BJ (cell line): ENCODE data around the gene RNF225. TPM values are rescaled to one million over a fixed set of nuclear protein-coding genes. Genes with fewer than 3 reads are reported as not detected.

Experiments
- CTCF ChIA-PET: fragments of 350-600 bp; formaldehyde crosslinking; extraction: SDS; loops from one replicate; lab custom pipeline; 2021; ENCODE audit warnings: antibody characterized with exemption, inconsistent platforms; lab: Yijun Ruan, JAX
- POLR2A ChIA-PET: fragments of 300-600 bp; sonication (Branson Sonifier 250); formaldehyde crosslinking; extraction: SDS; loops from one replicate; lab custom pipeline; 2021; ENCODE audit warnings: antibody characterized with exemption; lab: Charles Lee
- DNase-seq: peaks from one replicate; pipeline ENCODE4 v3.0.0-alpha.2; 2011; ENCODE audit warnings: low read depth
- H3K27me3 ChIP-seq: 2 replicates; pipeline ENCODE4 v1.6.0; 2011; ENCODE audit warnings: low read length; ENCODE audit not compliant: control insufficient read depth, insufficient read depth
- H3K36me3 ChIP-seq: 2 replicates; pipeline ENCODE4 v1.5.1; 2011; ENCODE audit warnings: low read length; ENCODE audit not compliant: control insufficient read depth, insufficient read depth
- H3K4me3 ChIP-seq: 2 replicates; pipeline ENCODE4 v1.5.1; 2011; ENCODE audit warnings: low read depth, mild to moderate bottlenecking, control low read depth, low read length
- CTCF ChIP-seq: IDR thresholded peaks from 2 replicates; pipeline ENCODE4 v1.5.1; 2011; ENCODE audit warnings: low read depth, mild to moderate bottlenecking, control low read depth, inconsistent platforms, low read length, moderate library complexity; ENCODE audit not compliant: insufficient read depth
- polyA plus RNA-seq: library from polyadenylated mRNA; depleted of rRNA; stranded (reverse); fragments of >200 nt; gene quantifications from 2 replicates; pipeline ENCODE4 v1.2.3, GENCODE V29; 2011

Gene RNF225
- polyA plus RNA-seq, 1 experiment, result not detected

- Histone ChIP-seq H3K36me3 (peaks cover 21% of the 10 kb centered on the region), H3K4me3 (no peak overlapping the region), H3K27me3 (no peaks in the 10 kb centered on the region)
- no peak for TF ChIP-seq CTCF
- no peak for DNase-seq
- POLR2A ChIA-PET, result no interaction called here
- CTCF ChIA-PET, result no interaction called here
Measured at GRCh38 chr19:58392945-58393724, 2.3 kb upstream of the RNF225 start.

GRCh38 chr19:58393725-58394033, 1.8 kb upstream of the RNF225 start:
- Histone ChIP-seq H3K36me3 (peaks cover 21% of the 10 kb centered on the region), H3K4me3 (no peak overlapping the region), H3K27me3 (no peaks in the 10 kb centered on the region)
- no peak for DNase-seq
- ChIA-PET CTCF (no interaction called here), POLR2A (no interaction called here)
- TF ChIP-seq CTCF, result no peak

- Histone ChIP-seq H3K4me3 (no peak overlapping the region), H3K36me3 (peaks cover 19% of the 10 kb centered on the region), H3K27me3 (no peaks in the 10 kb centered on the region)
- ChIA-PET POLR2A (no interaction called here), CTCF (no interaction called here)
- no peak for DNase-seq
- TF ChIP-seq CTCF, result no peak
Measured at GRCh38 chr19:58394821-58395219, 636 bp upstream of the RNF225 start.

- DNase-seq, result no peak
- Histone ChIP-seq H3K27me3 (no peaks in the 10 kb centered on the region), H3K4me3 (no peak overlapping the region), H3K36me3 (peaks cover 17% of the 10 kb centered on the region)
- TF ChIP-seq CTCF, result no peak
- CTCF ChIA-PET, result no interaction called here
- POLR2A ChIA-PET, result no interaction called here
Measured at GRCh38 chr19:58395979-58396627, 647 bp downstream of the RNF225 start.

- Histone ChIP-seq H3K27me3 (no peaks in the 10 kb centered on the region), H3K36me3 (peaks cover 16% of the 10 kb centered on the region), H3K4me3 (no peak overlapping the region)
- POLR2A ChIA-PET, result no interaction called here
- no peak for DNase-seq
- CTCF ChIA-PET, result no interaction called here
- TF ChIP-seq CTCF, result no peak
Measured at GRCh38 chr19:58396691-58397532, 1.5 kb downstream of the RNF225 start.
